Activated gamma-delta T cell (primary cell): ENCODE results near the gene STEEP1.
"Not testable (repeated sequence)": the region's sequence is repeated elsewhere in the genome, so short reads cannot be mapped to it uniquely, and the experiment has no call there.

ENCODE experiments used
- DNase-seq: peaks from one replicate; lab custom pipeline; 2025; lab: John Stamatoyannopoulos, UW

Gene STEEP1

GRCh38 chrX:119529345-119530276, 35.6 kb downstream of the STEEP1 start:
- DNase-seq, result no peak

GRCh38 chrX:119523664-119524184, 41.5 kb downstream of the STEEP1 start:
- no peak for DNase-seq

DNA sequence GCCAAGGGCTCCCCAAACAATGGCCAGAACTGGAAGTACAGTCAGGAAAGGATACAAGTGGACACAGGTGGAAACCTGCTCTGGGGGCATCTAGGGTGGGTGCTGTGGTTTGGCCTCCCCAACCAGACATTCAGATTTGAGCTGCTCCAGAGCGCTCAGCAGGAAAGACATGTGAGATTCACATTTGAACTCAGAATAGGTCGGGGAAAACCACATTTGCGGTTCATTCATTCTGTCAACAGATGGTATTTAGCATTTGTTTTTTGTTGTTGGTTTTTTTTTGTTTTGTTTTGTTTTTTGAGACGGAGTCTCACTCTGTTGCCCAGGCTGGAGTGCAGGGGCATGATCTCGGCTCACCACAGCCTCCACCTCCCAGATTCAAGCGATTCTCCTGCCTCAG, 44.0 kb downstream of the STEEP1 start:
- DNase-seq, result no peak

DNA sequence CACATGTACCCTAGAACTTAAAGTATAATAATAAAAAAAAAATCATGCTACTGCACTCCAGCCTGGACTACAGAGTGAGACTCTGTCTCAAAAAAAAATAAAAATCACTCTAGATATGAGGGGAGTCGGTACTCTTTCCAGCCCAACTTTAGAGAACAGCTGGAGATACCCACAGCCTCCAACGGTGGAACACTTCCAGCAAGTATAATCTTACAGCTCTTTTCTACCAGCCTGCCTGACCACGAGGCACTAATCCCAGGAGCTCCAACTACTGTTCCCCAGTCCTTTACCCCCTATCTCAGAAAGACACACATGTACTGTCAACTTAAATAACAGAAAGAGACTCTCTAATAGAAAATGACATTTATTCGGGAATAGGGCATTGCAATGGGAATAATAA, 46.8 kb downstream of the STEEP1 start:
- DNase-seq, result no peak

- DNase-seq, result no peak
Observed at GRCh38 chrX:119516157-119516702, 49.0 kb downstream of the STEEP1 start.

GRCh38 chrX:119512146-119512800, 52.9 kb downstream of the STEEP1 start:
- DNase-seq, result no peak

GRCh38 chrX:119507206-119507605, 58.0 kb downstream of the STEEP1 start:
- DNase-seq, result no peak

- no peak for DNase-seq
Observed at GRCh38 chrX:119505945-119506344, 59.3 kb downstream of the STEEP1 start.

- not testable (repeated sequence) for DNase-seq
Observed at GRCh38 chrX:119505145-119505544, 60.1 kb downstream of the STEEP1 start.

- no peak for DNase-seq
Observed at GRCh38 chrX:119503484-119503861, 61.7 kb downstream of the STEEP1 start.

DNA sequence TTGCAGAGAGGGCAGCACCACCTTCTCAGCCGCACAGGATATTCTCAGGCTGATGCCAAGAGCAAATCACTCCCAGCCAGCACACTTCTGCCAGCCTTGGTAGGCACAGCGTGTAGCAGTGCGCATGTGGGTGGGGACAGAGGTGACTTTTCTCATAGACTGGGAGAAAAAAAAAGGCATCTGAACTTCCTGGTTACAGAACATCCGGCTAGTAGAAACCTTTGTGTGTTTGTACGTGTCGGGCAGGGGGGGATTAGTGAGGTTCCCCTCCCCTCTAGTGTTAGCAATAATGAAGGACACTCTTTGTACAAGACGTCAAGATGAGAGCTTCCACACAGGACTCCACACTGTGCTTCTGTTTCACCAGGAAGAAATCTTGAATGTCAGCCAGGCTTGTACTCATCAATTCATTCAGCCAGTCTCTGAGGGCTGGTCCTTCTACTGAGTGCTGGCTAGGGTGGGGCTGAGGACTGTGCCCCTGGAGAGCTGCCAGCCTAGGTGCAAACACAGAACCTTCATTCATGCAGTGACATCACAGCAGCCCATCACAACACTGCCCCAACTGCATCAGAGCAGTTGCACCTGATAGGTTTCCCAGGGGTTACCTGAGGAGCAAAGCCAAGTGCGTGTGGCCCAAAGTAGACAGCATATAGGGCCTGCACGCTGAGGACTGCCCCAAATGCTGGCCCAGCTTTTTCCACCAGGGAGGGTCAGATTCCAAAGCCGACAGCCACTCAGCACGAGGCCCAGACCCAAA, 62.3 kb downstream of the STEEP1 start:
- no peak for DNase-seq

GRCh38 chrX:119501511-119502148, 63.6 kb downstream of the STEEP1 start:
- no peak for DNase-seq

DNA sequence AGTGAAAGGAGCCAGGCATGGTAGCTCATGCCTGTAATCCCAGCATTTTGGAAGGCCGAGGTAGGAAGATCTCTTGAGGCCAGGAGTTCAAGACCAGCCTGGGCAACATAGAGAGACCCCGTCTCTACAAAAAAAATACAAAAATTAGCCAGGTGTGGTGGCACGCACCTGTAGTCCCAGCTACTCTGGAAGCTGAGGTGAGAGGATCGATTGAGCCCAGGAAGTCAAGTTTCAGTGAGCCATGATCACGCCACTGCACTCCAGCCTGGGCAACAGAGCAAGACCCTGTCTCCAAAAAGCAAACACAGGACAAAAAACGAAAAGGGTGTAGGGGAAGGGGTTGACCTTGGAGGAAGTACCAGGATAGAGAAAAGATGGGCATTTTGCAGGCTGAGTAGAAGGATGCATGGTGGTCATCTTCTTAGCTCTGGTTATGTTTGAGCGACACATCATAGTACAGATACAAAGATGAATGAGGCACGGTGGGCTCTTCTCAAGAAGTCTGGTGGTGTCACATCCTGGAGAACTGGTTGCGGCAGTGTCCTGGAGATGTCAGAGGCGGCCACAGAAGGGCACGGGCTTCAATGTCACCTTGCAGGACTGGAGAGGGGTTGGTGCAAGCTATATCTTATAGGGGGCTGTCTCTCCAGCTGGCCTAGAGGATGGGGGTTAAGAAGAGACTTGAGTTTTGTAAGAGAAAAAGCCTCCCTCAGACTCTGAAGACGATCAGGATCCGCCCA, 65.0 kb downstream of the STEEP1 start:
- no peak for DNase-seq

DNA sequence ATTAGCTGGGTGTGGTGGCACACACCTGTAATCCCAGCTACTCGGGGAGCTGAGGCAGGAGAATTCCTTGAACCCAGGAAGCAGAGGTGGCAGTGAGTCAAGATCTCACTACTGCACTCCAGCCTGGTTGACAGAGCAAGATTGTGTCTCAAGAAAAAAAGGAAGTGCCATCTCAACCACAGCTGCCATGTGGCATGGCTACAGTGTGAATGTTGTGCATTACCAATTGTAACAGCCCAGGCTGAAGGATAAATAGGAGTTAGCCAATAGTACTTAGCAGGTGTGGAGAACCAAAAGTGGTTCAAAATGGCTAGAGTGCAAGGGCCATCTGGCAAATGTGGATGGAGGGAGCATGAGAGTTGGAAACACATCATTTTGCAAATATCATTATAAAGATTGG, 68.0 kb downstream of the STEEP1 start:
- no peak for DNase-seq

DNA sequence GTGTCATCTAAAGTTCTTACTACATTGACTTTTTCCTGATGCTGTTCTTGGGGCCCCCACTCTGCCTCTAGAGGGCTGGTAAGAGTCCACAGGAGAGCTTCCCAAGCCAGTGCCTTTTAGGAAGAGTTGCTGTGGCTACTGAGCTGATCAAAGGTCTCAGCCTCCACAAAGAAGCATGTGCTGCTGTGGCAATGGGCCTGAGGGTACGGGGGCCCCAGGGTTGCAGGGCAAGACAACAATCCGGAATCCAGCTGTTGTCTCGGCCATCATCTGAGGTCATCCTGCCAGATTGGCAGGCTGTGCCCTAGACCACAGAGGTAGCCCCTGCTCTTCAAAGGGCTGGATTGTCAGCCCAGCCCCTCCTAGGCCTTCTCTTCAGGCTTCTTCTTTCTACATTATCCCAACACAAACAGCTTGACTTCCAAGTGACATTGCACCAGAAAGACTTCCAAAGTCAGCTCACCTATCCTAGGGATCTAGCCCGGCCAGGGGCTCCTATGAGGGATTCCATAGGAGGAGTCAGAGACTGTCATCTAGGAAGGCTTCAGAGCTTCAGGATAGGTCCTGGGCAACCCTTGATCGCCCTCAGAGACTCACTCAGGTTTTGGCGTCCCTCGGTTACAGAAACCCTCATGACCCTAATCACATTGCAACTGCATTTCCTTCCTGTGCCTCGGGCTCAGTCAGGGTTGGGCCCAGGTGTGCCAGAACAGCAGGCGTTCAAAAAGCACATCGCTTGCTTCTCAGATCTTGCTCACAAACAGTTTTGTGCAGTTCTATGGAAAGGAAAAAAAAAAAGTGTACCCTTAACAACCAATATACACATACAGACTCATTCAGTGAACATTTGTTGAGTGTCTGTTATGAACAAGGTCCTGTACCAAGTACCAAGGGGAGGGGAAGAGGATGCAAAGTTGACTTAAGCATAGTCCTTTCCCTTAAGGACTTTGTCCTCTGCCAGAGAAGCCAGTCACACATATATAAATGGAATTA, 69.2 kb downstream of the STEEP1 start:
- no peak for DNase-seq

GRCh38 chrX:119493851-119494495, 71.2 kb downstream of the STEEP1 start:
- DNase-seq, result not testable (repeated sequence)

GRCh38 chrX:119492463-119492862, 72.7 kb downstream of the STEEP1 start:
- no peak for DNase-seq

DNA sequence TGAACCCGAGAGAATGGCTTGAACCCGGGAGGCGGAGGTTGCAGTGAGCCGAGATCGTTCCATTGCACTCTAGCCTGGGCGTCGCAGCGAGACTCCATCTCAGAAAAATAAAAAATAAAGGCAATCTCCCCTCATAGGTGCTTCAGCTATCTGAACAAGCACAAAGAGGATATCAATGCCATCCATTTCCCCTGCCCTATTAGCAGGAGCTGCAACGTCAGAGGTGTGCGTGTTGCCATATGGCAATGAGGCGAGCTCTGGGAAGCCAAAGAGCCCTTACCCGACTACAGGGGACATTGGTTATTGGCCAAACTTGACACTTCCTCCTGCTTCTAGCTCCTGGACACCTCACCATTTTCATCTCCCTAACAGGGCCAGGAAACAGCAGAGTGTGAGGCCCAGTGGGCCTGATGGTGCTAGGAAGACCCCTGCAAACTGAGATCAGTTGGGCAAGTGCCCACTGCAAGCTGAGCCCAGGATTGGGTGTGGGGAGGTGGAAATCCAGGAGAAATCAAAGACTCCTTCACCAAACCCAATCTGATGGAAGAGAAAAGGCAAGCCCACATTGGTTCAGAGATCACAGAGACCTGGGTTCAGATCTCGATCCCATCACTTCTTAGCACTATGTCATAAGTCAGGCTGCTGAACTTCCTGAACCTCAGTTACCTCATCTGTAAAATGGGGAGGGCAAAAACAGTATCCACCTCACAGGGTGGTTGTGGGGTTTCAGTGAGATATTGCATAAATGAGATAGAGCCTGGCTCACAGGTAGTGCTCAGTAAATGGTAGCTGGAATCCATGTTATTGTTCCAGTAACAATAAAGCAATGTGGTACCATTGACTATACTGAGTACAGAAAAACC, 75.8 kb downstream of the STEEP1 start:
- no peak for DNase-seq
